A673 (cell line): ENCODE data around the gene LMTK2. TPM values are rescaled to one million over a fixed set of nuclear protein-coding genes. Genes with fewer than 3 reads are reported as not detected.

Experiments
- BruUV-seq: library from RNA; stranded (reverse); fragments of 400-500 nt; replicated peaks from 2 replicates; lab custom pipeline; 2021; lab: Mats Ljungman, UMichigan
- CTCF ChIA-PET: fragments of 300-600 bp; sonication (Branson Sonifier 250); formaldehyde crosslinking; loops from one replicate; lab custom pipeline; 2022; ENCODE audit warnings: antibody characterized with exemption; lab: Charles Lee
- POLR2A ChIA-PET: fragments of 300-600 bp; sonication (Branson Sonifier 250); formaldehyde crosslinking; loops from one replicate; lab custom pipeline; 2022; ENCODE audit warnings: antibody characterized with exemption; ENCODE audit not compliant: low non-redundant PET; lab: Charles Lee
- DNase-seq: peaks from one replicate; pipeline ENCODE4 v3.0.0-alpha.2; 2015; ENCODE audit warnings: low spot score
- H3K27ac ChIP-seq: fragments of 200-600 bp; sonication (generic); 2 replicates; pipeline ENCODE4 v1.5.1; 2016; ENCODE audit warnings: mixed run types, low read depth, mild to moderate bottlenecking, mixed read lengths, antibody characterized with exemption, low read length; ENCODE audit not compliant: poor library complexity, severe bottlenecking
- H3K27me3 ChIP-seq: fragments of 200-600 bp; sonication (generic); replicated peaks from 2 replicates; pipeline ENCODE4 v1.6.1; 2017; ENCODE audit warnings: mixed run types, low read depth, mild to moderate bottlenecking, mixed read lengths, antibody characterized with exemption, low read length; ENCODE audit not compliant: insufficient read depth, poor library complexity
- H3K36me3 ChIP-seq: fragments of 200-600 bp; sonication (generic); 2 replicates; pipeline ENCODE4 v1.6.1; 2016; ENCODE audit warnings: mixed run types, mild to moderate bottlenecking, mixed read lengths, antibody characterized with exemption, low read length; ENCODE audit not compliant: insufficient read depth, poor library complexity, severe bottlenecking
- H3K4me1 ChIP-seq: fragments of 200-600 bp; sonication (generic); 2 replicates; pipeline ENCODE4 v1.6.1; 2017; ENCODE audit warnings: mixed run types, mild to moderate bottlenecking, mixed read lengths, antibody characterized with exemption, low read length; ENCODE audit not compliant: insufficient read depth, poor library complexity, severe bottlenecking
- H3K4me3 ChIP-seq: fragments of 200-600 bp; sonication (generic); 2 replicates; pipeline ENCODE4 v1.5.1; 2016; ENCODE audit warnings: low read depth, mixed run types, mild to moderate bottlenecking, mixed read lengths, low read length; ENCODE audit not compliant: poor library complexity, severe bottlenecking
- H3K9me3 ChIP-seq: fragments of 200-600 bp; sonication (generic); 2 replicates; pipeline ENCODE4 v1.6.1; 2016; ENCODE audit warnings: mixed run types, low read depth, mild to moderate bottlenecking, mixed read lengths, antibody characterized with exemption, low read length; ENCODE audit not compliant: poor library complexity, severe bottlenecking
- EZH2 ChIP-seq: fragments of 200-600 bp; sonication (generic); IDR thresholded peaks from 2 replicates; pipeline ENCODE4 v1.6.1; 2017; ENCODE audit warnings: borderline replicate concordance, low read depth, mild to moderate bottlenecking, mixed read lengths, antibody characterized with exemption, low read length; ENCODE audit not compliant: poor library complexity, severe bottlenecking
- intact Hi-C: fragments of 100-400 bp; cut with micrococcal nuclease; formaldehyde crosslinking; loops from one replicate; pipeline ENCODE4 v1.10.0; 2022; ENCODE audit not compliant: unreplicated experiment
- total RNA-seq: library from RNA; stranded (reverse); gene quantifications from 2 replicates; pipeline ENCODE4 v1.2.3, GENCODE V29; 2021
- TF ChIP-seq, protein P1 (sequence below): fragments of 300-800, 200-600 bp; sonication (generic); conservative IDR thresholded peaks from 2 replicates; pipeline ENCODE4 v1.5.1; 2017; ENCODE audit warnings: low read depth, mild to moderate bottlenecking, antibody characterized with exemption, low read length, moderate library complexity, mixed read lengths

Gene LMTK2
- total RNA-seq, 1 experiment from 2014 or later = 20.6 TPM

DNA sequence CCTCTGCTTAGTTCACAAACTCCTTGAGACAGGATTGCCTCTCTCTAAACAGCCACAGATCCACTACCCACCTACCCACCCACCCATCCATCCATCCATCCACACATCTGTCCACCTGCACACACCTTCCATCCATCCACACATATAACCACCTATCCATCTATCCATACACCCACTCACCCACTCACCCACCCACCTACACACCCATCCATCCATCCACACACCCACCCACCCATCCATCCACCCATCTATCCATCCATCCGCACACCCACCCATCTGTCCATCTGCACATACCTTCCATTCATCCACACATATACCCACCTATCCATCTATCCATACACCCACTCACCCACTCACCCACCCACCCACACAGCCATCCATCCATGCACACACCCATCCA lies 135.7 kb downstream of the LMTK2 start:
- POLR2A ChIA-PET = no interaction called here
- no peaks in the 10 kb centered on the region for H3K9me3 ChIP-seq
- no peaks in the 10 kb centered on the region for H3K36me3 ChIP-seq
- H3K4me1 ChIP-seq = no peaks in the 10 kb centered on the region
- TF ChIP-seq EZH2 = no peak
- TF ChIP-seq, protein P1, sequence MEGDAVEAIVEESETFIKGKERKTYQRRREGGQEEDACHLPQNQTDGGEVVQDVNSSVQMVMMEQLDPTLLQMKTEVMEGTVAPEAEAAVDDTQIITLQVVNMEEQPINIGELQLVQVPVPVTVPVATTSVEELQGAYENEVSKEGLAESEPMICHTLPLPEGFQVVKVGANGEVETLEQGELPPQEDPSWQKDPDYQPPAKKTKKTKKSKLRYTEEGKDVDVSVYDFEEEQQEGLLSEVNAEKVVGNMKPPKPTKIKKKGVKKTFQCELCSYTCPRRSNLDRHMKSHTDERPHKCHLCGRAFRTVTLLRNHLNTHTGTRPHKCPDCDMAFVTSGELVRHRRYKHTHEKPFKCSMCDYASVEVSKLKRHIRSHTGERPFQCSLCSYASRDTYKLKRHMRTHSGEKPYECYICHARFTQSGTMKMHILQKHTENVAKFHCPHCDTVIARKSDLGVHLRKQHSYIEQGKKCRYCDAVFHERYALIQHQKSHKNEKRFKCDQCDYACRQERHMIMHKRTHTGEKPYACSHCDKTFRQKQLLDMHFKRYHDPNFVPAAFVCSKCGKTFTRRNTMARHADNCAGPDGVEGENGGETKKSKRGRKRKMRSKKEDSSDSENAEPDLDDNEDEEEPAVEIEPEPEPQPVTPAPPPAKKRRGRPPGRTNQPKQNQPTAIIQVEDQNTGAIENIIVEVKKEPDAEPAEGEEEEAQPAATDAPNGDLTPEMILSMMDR = no peak
- DNase-seq = no peak
- intact Hi-C loops = no loop called here
- H3K27ac ChIP-seq = no peak overlapping the region
- no peaks in the 10 kb centered on the region for H3K27me3 ChIP-seq
- no TSS peak for BruUV-seq
- H3K4me3 ChIP-seq = no peak overlapping the region
- CTCF ChIA-PET = no interaction called here

DNA sequence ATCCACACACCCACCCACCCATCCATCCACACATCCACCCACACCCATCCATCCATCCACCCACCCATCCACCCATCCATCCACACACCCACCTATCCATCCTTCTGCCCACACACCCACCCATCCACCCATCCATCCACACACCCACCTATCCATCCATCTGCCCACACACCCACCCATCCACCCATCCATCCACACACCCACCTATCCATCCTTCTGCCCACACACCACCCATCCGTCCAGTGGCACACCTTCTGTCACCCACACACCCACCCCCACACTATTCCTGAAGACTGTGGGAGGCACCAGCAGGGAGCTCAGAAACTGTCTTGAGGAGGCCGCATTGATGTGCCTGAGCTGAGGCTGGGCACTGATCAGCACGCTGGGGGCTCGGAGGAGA lies 136.3 kb downstream of the LMTK2 start:
- ChIA-PET CTCF (no interaction called here), POLR2A (no interaction called here)
- no peaks in the 10 kb centered on the region for H3K9me3 ChIP-seq
- no peak for TF ChIP-seq EZH2
- TF ChIP-seq, protein P1 = no peak
- H3K36me3 ChIP-seq = no peaks in the 10 kb centered on the region
- intact Hi-C loops = no loop called here
- no peak overlapping the region for H3K27ac ChIP-seq
- H3K4me1 ChIP-seq = no peaks in the 10 kb centered on the region
- H3K27me3 ChIP-seq = no peaks in the 10 kb centered on the region
- H3K4me3 ChIP-seq = no peak overlapping the region
- no peak for DNase-seq
- no TSS peak for BruUV-seq

DNA sequence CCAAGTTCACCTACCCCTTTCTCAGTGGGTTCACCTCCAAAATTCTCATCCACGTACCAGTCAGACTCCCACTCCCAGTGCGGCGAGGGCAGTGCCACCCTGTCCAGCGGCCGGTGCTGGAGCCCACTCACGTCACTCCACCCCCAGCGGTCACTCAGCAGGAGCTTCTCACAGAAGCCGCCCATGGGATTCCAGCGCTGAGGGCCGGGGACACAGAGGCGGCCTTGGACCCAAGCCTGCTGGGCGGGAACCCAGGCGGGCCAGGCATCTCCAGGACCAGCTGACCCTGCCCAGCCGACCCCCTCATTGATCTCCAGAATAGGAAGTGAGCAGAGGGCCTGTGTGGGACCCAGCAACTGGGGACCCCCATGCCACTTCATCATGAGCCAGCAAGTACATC lies 138.2 kb downstream of the LMTK2 start:
- TF ChIP-seq, protein P1 = no peak
- TF ChIP-seq EZH2 = no peak
- no peaks in the 10 kb centered on the region for H3K4me1 ChIP-seq
- H3K36me3 ChIP-seq = no peaks in the 10 kb centered on the region
- H3K9me3 ChIP-seq = no peaks in the 10 kb centered on the region
- no peak overlapping the region for H3K4me3 ChIP-seq
- intact Hi-C loops = no loop called here
- no TSS peak for BruUV-seq
- DNase-seq = no peak
- ChIA-PET POLR2A (no interaction called here), CTCF (no interaction called here)
- H3K27me3 ChIP-seq = no peaks in the 10 kb centered on the region
- no peak overlapping the region for H3K27ac ChIP-seq
